ENCODE measurements around the gene PKP4. TPM values are rescaled to one million over a fixed set of nuclear protein-coding genes. Genes with fewer than 3 reads are reported as not detected.

PKP4 gene
- total and polyA plus RNA-seq, 2 of the 8 experiments (the other 6 are each of a cell fraction or from before 2014, with no cell fraction given): 48.2 to 88.0 TPM

GRCh38 chr2:158658396-158658795, 201.6 kb downstream of the PKP4 start:
- Histone ChIP-seq H3K23me2 (ENCODE audit: low read depth, low read length) (no peaks in the 10 kb centered on the region), H3K9ac (replicated peaks in 1 of 4; ENCODE audit: extremely low read depth in 1 of 4, low read depth in 3 of 4, low read length in 3 of 4) (no peak overlapping the region), H3K23ac (ENCODE audit: insufficient read length) (no peak overlapping the region), H3K4me3 (ENCODE audit: extremely low read depth in 1 of 4, insufficient read depth in 2 of 4, low read depth in 3 of 4, low read length in 4 of 4) (no peak overlapping the region), H2BK12ac (ENCODE audit: low read depth, low read length) (no peak overlapping the region), H3K56ac (replicated peaks; ENCODE audit: insufficient read length, low read depth, low read length) (no peak overlapping the region), H3K36me3 (ENCODE audit: control insufficient read depth in 2 of 4, insufficient read depth in 4 of 4, low read length in 3 of 4) (peaks cover 2 to 21% (median 9%) of the 10 kb centered on the region in 4 experiments; a peak in 6 of 8 replicates), H3K79me2 (ENCODE audit: control insufficient read depth in 1 of 2, insufficient read depth in 2 of 2, low read length in 2 of 2) (no peaks in the 10 kb centered on the region), H2AFZ (ENCODE audit: low read length) (no peak overlapping the region), H3K18ac (ENCODE audit: extremely low read depth, low read length) (no peak overlapping the region), H3K9me3 (ENCODE audit: insufficient read depth in 2 of 2, low read depth in 1 of 2, low read length in 1 of 2) (no peaks in the 10 kb centered on the region), H2BK15ac (ENCODE audit: low read length) (no peak overlapping the region), H3K14ac (ENCODE audit: insufficient read length) (no peak overlapping the region), H4K8ac (ENCODE audit: extremely low read depth, insufficient read depth, low read length) (no peak overlapping the region), H3K4me1 (replicated peaks in 1 of 4; ENCODE audit: control insufficient read depth in 3 of 4, insufficient read depth in 4 of 4, low read length in 3 of 4) (no peaks in the 10 kb centered on the region), H4K20me1 (replicated peaks in 1 of 2; ENCODE audit: control insufficient read depth in 1 of 2, insufficient read depth in 2 of 2, low read length in 2 of 2) (peaks cover 2 to 4% of the 10 kb centered on the region in 2 experiments), H2AK5ac (ENCODE audit: low read depth, low read length) (no peak overlapping the region), H2BK120ac (replicated peaks; ENCODE audit: low read depth, low read length) (no peak overlapping the region), H2BK20ac (ENCODE audit: low read length) (no peak overlapping the region), H3K4ac (replicated peaks; ENCODE audit: insufficient read length, low read depth, low read length) (no peak overlapping the region), H2BK5ac (ENCODE audit: low read depth, low read length) (no peak overlapping the region), H3K4me2 (ENCODE audit: insufficient read depth in 1 of 2, low read depth in 2 of 2, low read length in 2 of 2) (no peak overlapping the region), H3K27ac (ENCODE audit: low read depth, low read length) (no peak overlapping the region), H3K27me3 (replicated peaks in 1 of 4; ENCODE audit: control insufficient read depth in 3 of 4, extremely low read depth in 1 of 4, insufficient read depth in 3 of 4, low read length in 3 of 4) (no peaks in the 10 kb centered on the region), H4K5ac (ENCODE audit: insufficient read length, low read depth, low read length) (no peak overlapping the region), H3K79me1 (ENCODE audit: low read depth, low read length) (no peaks in the 10 kb centered on the region; the same call in 1 of the 2 replicates), H4K91ac (replicated peaks; ENCODE audit: insufficient read length, low read length) (no peak overlapping the region)
- FAIRE-seq (no peak), DNase-seq (ENCODE audit: low read depth in 1 of 2, low spot score in 2 of 2) (no peak)
- POLR2A ChIA-PET (ENCODE audit: partially characterized antibody): no interaction called here
- WGBS, 2 experiments (ENCODE audit: extremely low coverage in 1 of 2, insufficient coverage in 1 of 2, insufficient read length in 1 of 2, insufficient replicate concordance in 2 of 2, low coverage in 1 of 2, low lambda C conversion rate in 2 of 2, missing lambda C conversion rate in 1 of 2): 87% methylated on average over 2 of the region's 2 CpGs; no CpG with 5 or more reads in 1 of the 2 experiments
- CTCF ChIA-PET (ENCODE audit: partially characterized antibody): interaction anchor here (2.3 to 2.5 kb wide), 2 partner anchors 9 to 10 kb away, joined by 6 to 9 read pairs; no protein-coding TSS in a partner anchor
- TF ChIP-seq KDM4A (IDR thresholded peaks at IDR 0.05; ENCODE audit: low read depth, low read length, severe bottlenecking): no peak
- TF ChIP-seq MAFK (IDR thresholded peaks at IDR 0.05; ENCODE audit: low read depth, low read length): no peak
- TF ChIP-seq TAF7 (optimal IDR thresholded peaks at IDR 0.05; ENCODE audit: borderline replicate concordance, low read depth, low read length): no peak
- TF ChIP-seq KDM1A (IDR thresholded peaks at IDR 0.05; ENCODE audit: borderline replicate concordance, low read length): no peak
- TF ChIP-seq GABPA (IDR thresholded peaks at IDR 0.05; ENCODE audit: borderline replicate concordance, insufficient read depth, low read length): no peak
- no peak for TF ChIP-seq CHD1 (IDR thresholded peaks at IDR 0.05; ENCODE audit: low read depth, low read length)
- TF ChIP-seq FOSL1 (IDR thresholded peaks at IDR 0.05; ENCODE audit: insufficient read depth, low read depth, low read length): no peak
- TF ChIP-seq TAF1 (IDR thresholded peaks at IDR 0.05; ENCODE audit: low read depth, low read length): no peak
- TF ChIP-seq, protein P1, sequence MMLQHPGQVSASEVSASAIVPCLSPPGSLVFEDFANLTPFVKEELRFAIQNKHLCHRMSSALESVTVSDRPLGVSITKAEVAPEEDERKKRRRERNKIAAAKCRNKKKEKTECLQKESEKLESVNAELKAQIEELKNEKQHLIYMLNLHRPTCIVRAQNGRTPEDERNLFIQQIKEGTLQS (IDR thresholded peaks at IDR 0.05; ENCODE audit: insufficient read depth, low read depth, low read length): no peak
- TF ChIP-seq RFX5 (IDR thresholded peaks at IDR 0.05; ENCODE audit: borderline replicate concordance, low read depth, low read length): no peak
- no peak for TF ChIP-seq EZH2 (IDR thresholded peaks at IDR 0.05; ENCODE audit: low read depth, low read length, severe bottlenecking)
- no peak for TF ChIP-seq JUND (IDR thresholded peaks at IDR 0.05; ENCODE audit: low read length)
- no peak for TF ChIP-seq RNF2 (IDR thresholded peaks at IDR 0.05; ENCODE audit: borderline replicate concordance, low read depth, low read length, missing control alignments, poor library complexity, severe bottlenecking)
- TF ChIP-seq ASH2L (IDR thresholded peaks at IDR 0.05; ENCODE audit: low read length): no peak
